Epithelial cell of prostate (primary cell): ENCODE data around the gene ZBTB24.
A peak's percentile ranks its signal among the peaks of the same experiment; 100 is the strongest.
"Not testable (repeated sequence)": the region's sequence is repeated elsewhere in the genome, so short reads cannot be mapped to it uniquely, and the experiment has no call there.

ENCODE experiments used
- DNase-seq: peaks from one replicate; pipeline ENCODE4 v3.0.0-alpha.2; 2011; ENCODE audit warnings: low read depth, low spot score
- H3K27ac ChIP-seq: fragments of 450-650 bp; 2 replicates; pipeline ENCODE4 v1.5.1; 2017; ENCODE audit warnings: mild to moderate bottlenecking

ZBTB24 gene

DNA sequence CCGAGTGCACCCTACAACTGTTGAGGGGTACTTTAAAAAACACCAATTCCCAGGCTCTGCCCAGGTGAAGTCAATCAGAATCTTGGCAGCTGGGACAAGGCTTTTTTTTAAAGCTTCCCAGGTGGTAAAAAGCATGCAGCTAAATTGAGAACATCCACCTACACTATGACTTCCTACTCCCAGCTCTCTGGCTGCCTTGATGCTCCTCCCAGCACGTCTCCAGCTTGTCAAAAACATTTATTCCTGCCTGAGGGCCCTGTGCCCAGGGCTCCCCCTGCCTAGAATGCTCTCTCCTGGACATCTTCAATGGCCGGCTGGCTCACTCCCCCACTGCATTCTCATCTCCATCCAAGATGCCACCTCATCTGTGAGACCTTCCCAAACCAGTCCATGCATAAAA is 9.9 kb downstream of the ZBTB24 start:
- H3K27ac ChIP-seq: no peak overlapping the region
- DNase-seq: no peak

DNA sequence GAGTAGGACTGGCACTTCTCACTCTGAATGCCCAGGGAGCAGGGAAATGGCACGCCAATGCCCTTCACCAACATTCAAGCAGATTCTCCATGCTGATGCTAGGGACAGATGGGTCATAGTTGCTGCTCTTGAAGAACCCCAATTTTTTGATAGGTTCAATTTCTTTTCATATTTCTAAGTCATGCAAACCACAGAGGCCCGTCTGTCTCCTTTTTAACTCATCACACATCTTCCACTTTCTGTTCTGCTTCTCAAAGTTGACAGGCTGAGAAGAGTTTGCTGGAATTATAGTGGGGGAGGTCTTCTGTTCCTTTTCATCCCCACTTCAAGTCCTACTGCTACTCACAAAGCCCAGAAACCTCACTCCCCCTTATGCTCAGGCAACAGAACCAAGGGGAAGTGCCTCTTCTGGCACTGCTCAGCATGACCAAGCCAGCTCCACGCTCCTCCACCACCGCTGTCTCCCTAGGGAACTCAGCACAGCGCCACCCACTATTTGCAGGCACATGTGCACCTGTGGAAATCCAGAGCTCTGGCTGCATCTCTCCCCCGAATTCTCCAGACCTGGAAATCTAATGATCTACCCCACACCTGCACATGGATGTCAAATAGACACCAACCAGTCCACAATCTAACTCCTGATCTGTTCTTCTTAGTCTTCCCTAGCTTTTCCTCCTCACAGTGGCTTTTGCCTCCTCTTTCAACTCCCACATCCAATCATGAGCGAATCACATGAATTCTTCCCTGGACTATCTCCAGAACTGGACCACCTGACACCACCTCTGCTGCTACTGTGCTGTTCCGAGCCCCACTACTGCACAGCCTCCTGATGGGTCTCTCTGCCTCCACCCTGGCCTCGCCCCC is 10.7 kb downstream of the ZBTB24 start:
- no peak for DNase-seq
- H3K27ac ChIP-seq: no peak overlapping the region

DNA sequence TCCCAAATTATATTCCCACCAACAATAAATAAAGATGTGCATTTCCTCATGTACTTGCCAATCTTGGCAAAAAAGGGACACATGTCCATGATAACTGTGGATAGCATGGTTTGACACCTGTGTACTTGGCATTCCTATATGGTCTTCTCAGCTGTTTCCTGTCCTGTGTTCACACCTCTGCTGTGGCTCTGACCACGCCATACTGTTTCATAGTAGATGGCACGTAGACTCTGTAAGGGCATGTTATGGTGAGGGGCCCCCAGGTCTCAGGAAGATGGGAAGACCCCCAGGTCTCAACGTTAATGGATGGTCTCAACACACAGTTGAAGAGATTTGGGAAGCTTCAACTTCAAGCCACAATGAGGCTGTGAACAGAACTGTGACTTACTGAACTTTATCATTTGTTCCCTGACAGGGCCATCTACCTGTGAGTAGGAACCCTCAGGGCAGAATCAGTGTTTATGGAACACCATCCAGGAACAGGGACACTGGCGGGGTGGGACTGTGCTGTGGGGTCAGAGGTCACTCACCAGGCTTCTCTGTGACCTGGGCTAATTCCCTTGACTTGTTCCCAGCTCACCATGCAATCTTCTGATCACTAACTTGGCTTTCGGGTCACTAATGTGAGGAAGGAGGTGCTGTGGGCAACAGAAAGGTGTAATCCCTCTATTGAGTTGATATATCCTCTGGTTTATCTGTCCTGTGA is 11.8 kb downstream of the ZBTB24 start:
- no peak overlapping the region for H3K27ac ChIP-seq
- DNase-seq: no peak

DNA sequence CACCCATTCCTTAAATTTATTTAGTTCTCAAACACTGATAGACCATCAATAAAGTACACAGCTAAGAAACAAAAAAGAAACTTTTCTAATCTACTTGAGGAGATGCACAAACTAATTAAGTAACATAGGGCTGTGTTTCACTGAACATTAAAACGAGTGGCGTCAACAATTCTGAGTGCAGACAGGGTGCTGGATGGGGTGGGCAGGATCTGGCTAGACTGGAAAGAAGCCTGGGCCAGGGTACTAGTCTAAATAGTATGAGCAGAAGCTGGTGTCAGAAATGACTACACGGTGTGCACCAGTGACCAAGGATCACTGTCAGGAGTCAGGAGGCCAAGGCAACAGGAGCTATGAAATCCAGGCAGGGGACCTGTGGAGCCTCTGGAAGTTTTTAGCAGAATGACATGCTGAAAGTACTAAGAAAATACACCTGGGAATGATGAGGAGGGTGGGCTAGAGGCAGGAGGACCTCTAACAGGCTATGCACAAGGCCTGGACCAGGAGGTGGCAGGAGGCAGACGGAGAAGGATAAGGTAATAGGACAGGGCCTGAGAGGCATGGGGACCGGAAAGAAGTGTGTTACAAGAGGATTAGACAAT is 13.3 kb downstream of the ZBTB24 start:
- DNase-seq: no peak
- no peak overlapping the region for H3K27ac ChIP-seq

DNA sequence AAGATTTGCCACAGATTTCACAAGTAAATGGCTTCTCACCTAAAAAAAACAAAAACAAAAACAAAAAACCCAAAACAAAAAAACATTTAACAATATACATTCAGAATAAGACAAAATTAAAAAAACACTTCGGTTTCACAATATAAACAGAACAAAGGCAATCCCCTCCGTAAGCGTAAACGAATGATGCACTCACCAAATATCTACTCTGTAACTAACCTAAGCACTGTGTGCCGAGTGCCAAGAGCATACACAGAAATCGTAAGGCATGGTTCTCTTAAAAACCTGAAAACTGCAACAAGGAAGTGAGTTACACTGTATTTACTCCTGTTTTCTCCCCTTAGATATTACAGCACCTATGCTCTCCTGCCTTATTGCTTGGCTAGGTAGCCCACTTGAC is 15.3 kb downstream of the ZBTB24 start:
- DNase-seq: no peak
- no peak overlapping the region for H3K27ac ChIP-seq

DNA sequence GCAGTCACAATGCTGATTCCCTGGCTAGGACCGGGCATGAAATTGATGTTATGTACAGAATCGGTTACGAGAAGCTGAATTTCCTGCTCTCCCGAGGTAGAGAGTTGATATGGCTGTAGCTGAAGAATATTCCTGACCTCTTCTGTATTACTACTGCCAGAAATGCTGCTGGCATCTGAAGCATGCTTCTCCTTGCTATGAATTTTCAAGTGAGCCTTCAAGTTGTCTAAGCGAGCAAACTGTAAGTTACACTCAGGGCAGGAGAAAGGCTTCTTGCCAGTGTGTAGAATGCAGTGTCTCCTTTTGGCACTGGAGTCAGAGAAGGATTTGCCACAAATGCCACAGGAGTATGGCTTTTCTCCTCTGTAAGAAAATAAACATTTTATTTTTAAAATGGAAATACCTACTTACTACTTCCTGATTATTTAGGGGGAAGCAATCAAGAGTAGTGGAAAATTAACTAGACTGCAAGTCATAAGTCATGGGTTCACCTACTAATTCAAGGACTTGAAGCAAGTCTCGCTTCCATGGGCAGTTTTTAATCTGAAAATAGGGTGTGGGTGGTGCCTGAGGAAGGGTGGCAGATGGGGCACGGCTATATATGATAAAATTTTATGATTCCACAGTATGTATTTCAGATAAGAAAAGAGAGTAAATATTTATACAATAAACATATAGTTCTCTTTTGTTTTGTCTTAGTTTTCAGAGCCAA is 16.7 kb downstream of the ZBTB24 start:
- no peak for DNase-seq

DNA sequence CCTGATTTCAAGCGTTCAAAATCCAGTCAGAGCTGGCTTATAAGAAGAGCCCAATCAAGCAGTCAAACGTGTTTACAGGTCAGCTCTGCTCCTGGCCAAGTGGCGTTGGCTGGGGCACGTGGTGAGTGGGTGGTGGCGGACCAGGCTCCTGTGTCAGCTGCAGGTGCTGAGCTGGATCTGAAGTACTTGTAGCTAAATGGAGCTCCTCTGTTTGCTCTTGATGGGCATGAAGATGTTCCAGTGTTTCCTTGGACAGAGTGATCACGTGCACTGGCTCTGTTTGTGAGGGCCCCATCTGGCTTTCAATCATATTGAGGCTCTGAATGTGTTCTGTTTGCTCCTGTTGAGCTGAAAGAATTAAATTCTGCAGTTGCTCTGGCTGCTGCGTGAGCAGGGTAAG is 17.2 kb downstream of the ZBTB24 start:
- no peak for DNase-seq
- no peak overlapping the region for H3K27ac ChIP-seq

More for the DNA sequence above, 16.7 kb downstream of the ZBTB24 start:
- H3K27ac ChIP-seq: no peak overlapping the region

DNA sequence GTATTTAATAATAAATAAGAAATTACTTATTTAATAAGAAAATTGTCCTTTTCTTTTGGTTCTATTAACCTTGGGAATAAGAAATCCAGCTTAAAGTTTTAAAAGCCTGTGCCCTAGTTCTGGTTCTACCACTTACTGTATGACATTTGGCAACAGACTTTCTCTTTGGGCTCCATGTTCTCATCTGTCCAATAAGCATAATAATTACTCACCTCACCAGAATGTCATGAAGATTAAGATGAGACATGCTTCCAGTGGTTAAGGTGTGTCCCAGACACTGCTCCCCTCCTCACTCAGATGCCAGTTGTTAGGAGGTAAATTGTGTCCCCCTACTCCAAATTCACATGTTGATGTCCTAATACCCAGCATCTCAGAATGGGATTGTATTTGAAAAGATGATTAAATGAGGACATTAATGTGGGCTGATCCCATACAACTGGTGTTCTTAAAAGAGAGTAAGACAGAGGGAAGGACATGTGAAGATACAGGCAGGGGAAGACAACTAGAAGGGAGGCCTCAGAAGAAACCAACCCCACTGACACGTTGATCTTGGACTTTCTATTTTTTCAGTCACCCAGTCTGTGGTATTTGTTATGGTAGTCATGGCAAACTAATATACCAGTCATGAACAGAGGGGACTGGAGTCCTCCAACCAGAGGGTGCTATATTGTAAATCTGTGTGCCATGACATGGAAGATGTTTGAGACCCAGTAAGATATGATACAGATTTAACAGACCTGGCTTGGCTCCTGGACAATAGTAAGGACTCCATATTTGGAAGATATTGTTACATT is 21.1 kb downstream of the ZBTB24 start:
- H3K27ac ChIP-seq: peak overlapping the region; percentile 48
- peak; percentile 41 for DNase-seq

DNA sequence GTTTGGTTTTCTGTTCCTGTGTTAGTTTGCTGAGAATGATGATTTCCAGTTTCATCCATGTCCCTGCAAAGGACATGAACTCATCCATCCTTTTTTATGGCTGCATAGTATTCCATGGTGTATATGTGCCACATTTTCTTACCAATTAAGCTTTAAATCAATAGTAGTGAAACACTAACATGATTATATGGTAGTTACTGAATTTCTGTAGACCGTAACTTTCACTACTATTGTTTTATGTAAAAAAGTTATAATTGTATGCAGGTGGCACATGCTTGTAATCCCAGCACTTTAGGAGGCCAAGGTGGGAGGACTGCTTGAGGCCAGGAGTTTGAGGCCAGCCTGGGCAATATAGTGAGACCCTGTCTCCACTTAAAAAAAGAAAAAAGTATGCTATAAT is 21.8 kb downstream of the ZBTB24 start:
- H3K27ac ChIP-seq: peak overlapping the region; percentile 48
- DNase-seq: not testable (repeated sequence)

DNA sequence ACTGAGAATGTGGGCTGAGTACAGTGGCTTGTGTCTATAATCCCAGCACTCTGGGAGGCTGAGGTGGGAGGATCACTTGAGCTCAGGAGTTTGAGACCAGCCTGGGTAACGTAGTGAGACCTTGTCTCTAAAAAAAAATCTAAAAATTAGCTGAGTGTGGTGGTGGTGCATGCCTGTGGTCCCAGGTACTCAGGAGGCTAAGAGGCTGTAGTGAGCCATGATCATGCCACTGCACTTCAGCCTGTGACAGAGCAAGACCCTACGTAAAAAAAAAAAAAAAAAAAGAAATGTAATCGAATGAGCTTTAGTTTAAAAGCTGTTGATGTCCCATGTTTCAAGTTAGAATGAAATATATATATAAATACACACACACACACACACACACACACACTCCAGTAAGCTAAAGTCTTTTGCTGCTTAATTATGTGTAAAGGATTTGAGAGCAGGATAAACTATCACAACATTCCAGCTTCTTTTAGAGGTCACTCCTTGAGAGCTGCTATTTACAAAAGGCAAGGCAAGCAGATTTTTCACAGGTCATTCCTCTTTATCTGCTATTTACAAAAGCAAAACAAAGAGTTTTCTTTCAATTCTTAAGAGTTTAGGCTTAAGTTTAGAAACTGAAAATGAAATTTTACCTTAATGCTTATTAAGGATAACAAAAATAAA is 22.7 kb downstream of the ZBTB24 start:
- no peak overlapping the region for H3K27ac ChIP-seq
- DNase-seq: no peak

DNA sequence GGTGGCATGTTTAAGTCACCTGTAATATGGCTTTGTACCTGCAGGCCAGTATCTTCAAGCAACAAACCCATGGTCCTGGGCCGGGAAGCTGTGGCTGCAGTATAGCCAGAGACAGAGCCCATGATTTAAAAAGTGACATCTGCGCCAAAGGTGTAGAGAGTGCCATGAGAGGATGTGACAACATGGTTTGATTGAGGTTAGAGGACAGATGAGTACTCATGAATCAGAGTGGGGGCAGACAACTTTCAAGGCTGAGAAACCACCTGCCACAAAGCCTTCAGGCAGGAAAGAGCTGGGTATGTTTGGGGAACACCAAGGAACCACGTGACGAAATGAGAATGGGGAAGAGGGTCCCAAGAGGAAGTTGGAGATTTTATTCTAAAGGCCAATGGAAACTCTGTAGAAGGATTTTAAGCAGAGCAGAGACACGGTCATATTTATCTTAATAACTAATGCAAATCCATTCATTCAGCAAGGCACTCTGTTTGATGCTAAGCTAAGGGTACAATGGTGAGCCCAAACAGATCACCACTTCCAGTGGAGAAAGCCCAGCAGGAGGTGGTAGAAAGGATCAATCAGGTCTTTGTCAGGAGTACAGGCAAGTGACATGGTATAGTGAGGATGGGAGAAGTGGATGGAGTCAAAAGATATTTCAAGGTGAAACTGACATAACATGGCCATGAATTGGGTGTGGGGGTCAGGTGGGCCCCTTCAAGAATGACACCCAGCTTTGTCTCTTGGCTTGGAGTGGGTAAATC is 24.1 kb downstream of the ZBTB24 start:
- H3K27ac ChIP-seq: no peak overlapping the region
- no peak for DNase-seq

DNA sequence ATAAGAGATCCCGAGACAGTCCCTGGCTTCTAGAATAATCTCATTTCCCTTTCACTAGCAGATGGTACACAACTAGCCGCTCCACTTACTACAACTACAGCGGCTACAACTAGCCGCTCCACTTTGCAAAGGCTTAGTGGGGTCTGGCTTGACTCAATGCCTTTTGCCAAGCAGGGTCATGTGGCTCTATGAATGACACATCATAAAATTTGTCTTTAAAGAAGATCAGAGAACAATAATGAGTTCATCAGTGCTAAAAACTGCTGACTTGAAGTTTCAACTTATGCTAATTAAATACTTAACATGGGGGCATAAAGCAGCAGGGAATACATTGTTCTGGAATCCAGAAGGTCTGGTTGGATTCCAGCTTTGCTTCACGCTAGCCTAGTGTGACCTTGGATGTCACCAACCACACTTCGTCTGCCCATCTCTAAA is 25.4 kb downstream of the ZBTB24 start:
- no peak overlapping the region for H3K27ac ChIP-seq
- DNase-seq: no peak

DNA sequence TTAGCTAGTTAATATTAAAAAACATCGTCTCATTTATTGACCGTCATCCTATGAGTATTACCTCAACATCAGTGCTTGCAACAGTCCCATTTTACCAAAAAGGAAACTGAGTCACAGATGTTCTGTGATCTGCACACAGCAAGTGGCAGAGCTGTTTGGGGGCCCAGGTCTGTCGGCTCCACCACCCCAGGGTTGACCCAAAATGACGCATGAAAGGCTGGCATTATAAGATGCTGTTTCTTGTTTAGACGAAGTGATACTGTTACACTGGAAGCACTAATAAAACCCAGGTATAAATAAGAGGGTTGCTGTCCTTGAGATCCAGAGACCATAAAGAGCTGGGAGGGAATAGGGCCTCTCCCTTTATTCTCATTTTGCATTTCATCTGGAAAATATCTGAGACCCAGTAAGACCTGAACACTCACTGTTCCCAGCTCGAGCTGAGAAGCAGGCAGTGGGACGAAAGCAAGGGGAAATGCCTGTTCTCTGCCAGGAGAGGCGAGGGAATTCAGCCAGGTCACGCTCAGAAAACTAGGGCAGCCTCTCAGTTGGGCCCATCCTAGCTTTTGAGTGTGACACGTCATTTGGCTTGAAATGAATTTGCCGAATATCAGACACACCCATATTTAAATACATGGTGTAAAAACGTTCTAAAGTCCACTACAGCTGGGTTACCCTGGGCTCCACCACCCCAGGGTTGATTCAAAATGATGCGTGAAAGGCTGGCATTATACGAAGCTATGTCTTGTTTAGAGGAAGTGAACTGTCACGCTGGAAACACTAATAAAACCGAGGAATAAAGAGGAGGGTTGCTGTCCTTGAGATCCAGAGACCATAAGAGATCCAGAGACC is 26.1 kb downstream of the ZBTB24 start:
- no peak for DNase-seq
- H3K27ac ChIP-seq: no peak overlapping the region

DNA sequence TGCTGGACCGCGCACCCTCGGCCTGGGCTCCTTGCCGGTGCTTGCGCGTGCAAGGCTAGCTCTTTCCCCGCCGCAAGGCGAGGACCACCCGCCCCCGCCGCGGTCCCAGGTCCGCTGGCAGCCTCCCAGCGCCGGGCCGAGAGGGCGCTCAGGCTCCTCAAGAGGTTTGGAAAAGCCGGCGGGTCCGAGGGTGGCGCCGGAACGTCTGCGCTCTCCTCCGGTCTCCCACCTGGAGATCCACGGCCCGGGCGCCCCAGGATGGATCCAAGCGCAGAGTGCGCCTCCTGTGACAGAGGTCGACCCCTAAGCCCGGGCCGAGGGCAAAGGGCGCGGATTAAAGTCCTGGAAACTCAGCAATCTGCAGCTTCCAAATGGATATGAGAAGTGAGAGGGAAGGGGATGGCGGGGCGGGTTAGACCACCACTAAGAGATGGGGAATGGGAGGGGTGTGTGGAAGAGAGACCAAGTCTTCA is 26.9 kb downstream of the ZBTB24 start:
- no peak for DNase-seq
- H3K27ac ChIP-seq: peak overlapping the region; percentile 49

DNA sequence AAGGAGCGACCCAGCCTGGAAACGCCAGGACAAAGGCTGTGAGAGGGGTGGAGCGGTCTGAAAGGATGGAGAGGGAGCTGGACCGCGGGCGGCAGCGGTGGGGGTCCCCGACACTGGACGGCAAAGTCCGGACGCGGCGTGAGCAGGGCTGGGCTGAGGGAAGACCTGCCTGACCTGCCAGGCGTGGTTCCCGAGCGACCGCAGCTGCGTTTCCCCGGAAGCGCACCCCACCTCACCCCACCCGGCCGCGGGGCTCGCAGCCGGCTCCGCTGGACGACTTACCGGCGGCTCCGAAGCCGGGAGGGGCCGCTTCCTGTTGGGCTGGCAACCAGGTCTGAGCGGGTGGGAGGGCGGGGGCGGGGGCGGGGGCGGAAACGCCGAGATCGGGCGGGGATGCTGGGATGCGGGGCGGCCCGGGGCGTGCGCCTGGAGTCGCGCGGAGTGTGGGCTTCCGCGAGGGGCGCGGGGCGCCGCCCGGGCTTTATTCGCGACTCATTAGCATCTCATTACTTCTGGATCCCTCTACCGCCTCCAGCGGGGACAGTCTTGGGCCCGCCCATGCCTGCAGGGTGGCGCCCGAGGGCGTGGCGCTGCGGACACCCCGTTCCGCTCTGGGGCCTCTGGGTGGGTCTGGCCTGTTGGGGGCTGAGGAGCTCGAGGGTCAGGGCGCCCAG is 27.4 kb downstream of the ZBTB24 start, which contains the start of gene MICAL1:
Gene MICAL1, minus strand, starts transcription at position 336 of the 674 bp plus-strand sequence. CDS start 1,576 bp downstream, outside the sequence.
- H3K27ac ChIP-seq: peak within 1 kb of the TSS; percentile 49
- no peak for DNase-seq

DNA sequence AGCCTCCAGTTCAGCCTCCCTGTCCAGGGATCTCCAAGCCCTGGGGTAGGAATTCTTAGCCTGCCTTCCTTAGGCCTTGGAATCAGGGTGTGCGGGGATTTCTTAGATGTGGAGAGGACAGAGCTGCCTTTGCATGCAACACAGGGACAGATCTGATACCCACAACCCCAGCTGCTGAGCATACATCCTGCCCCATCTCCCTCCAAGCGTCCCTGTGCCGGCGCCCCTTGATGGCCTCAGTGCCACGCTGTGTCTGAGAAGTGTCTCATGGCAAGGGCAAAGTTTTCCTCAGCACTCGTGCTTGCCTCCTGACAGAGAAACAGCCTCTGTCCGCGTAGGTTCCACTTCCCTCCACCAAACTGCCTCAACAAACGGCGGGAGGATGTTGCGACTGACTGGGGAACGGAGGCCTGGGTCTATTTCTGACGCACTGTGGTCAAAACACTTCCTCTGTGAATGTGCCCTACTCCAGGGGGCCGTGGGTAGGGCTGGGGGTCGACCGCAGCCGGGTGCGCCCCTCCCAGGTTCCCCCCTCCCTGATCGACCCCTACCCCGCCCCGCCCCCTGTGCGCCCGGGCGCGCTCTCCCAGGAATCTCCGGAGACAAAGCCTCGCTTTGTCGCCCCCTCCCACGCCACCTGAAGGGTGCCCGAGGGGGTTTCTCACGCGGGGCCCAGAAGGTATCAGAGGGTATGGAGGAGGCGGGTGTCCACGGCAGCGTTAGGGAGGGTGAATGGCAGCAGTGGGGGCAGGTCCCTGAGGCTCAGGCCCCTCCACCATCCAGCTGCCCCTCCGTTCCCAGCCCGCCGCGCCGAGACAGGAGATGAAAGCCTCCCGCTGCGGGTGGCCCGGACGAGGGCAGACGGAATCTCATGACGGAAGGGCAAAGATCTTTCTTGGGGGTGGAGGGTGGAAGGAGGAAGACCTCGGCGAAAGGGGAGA is 28.3 kb downstream of the ZBTB24 start:
- no peak for DNase-seq
- H3K27ac ChIP-seq: peak overlapping the region; percentile 49
